A673 (cell line): ENCODE measurements around the gene COPE.

Experiments used
- CTCF ChIP-seq: fragments of 300-800, 200-600 bp; sonication (generic); conservative IDR thresholded peaks from 2 replicates; pipeline ENCODE4 v1.5.1; 2017; ENCODE audit warnings: low read depth, mild to moderate bottlenecking, antibody characterized with exemption, low read length, moderate library complexity, mixed read lengths
- EZH2 ChIP-seq: fragments of 200-600 bp; sonication (generic); IDR thresholded peaks from 2 replicates; pipeline ENCODE4 v1.6.1; 2017; ENCODE audit warnings: borderline replicate concordance, low read depth, mild to moderate bottlenecking, mixed read lengths, antibody characterized with exemption, low read length; ENCODE audit not compliant: poor library complexity, severe bottlenecking

GRCh38 chr19:18921593-18921992 lies 2.4 kb upstream of the COPE start:
- TF ChIP-seq CTCF (no peak), EZH2 (no peak)
